Adrenal gland (tissue), 5 donors: Measurements from ENCODE around the gene ARFGAP1.

Experiments used
- CTCF ChIP-seq, 6 experiments: fragments of 450-650 bp in 4 of 6; fragments of 200-600 bp in 2 of 6; sonication (generic) in 1 of 6; IDR thresholded peaks; 1 replicate in 5 of 6; 2 replicates in 1 of 6; pipeline versions ENCODE4 v1.5.1 to v1.8.0; 2016 to 2021; ENCODE audit warnings: antibody characterized with exemption in 6 of 6, mild to moderate bottlenecking in 2 of 6, moderate library complexity in 1 of 6
- POLR2A ChIP-seq, 2 donors: fragments of 450-650 bp; IDR thresholded peaks; one replicate each; pipeline ENCODE4 v1.6.1; 2017; ENCODE audit warnings: antibody characterized with exemption in 2 of 2, mild to moderate bottlenecking in 2 of 2, moderate library complexity in 1 of 2
- donor health status: DM: no; HTN: no; CAD: no.

DNA sequence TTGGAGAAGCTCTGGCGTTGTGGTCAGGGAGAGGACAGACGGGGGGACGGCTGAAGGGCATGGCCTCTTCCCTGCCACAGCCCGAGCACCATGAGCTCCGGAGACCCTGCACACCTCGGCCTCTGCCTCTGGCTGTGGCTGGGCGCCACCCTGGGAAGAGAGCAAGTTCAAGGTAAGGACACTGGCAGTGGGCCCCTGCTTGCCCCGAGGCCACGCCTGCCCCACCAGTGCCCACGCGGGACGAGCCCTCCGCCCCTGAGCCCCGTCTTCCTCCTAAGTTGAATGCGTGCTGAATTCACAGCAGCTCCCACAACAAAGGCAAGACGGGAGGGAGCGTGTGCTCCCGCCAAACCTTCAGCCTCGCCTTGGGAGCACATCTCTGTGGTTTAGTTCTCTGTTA is 22.4 kb downstream of the ARFGAP1 start:
- TF ChIP-seq CTCF (IDR thresholded peaks at IDR 0.05) (no peak), POLR2A (IDR thresholded peaks at IDR 0.05) (no peak)
